HEK293 (cell line): ENCODE results near the gene SLC12A8.

Experiments used
- CTCF ChIA-PET: fragments of 350-600 bp; formaldehyde crosslinking; extraction: SDS; loops from one replicate; lab custom pipeline; 2021; ENCODE audit warnings: antibody characterized with exemption; lab: Yijun Ruan, JAX
- POLR2A ChIA-PET: fragments of 300-600 bp; formaldehyde crosslinking; extraction: SDS; loops from one replicate; lab custom pipeline; 2020; ENCODE audit warnings: antibody characterized with exemption, inconsistent platforms; lab: Yijun Ruan, JAX
- H3K27ac ChIP-seq: fragments of 200-500 bp; sonication (Bioruptor generic); 2 replicates; pipeline ENCODE4 v1.5.1; 2014; ENCODE audit warnings: low read depth, low read length, control low read depth, inconsistent platforms; ENCODE audit errors: extremely low read depth
- H3K36me3 ChIP-seq, 2 experiments: fragments of 200-500 bp in 1 of 2; sonication (Bioruptor generic) in 1 of 2; 1 replicate in 1 of 2; 2 replicates in 1 of 2; pipeline ENCODE4 v1.5.1; 2014 to 2017; ENCODE audit warnings: inconsistent platforms in 2 of 2, low read length in 2 of 2; ENCODE audit not compliant: control insufficient read depth in 2 of 2, insufficient read depth in 1 of 2
- H3K4me1 ChIP-seq: fragments of 200-500 bp; sonication (Bioruptor generic); 2 replicates; pipeline ENCODE4 v1.5.1; 2014; ENCODE audit warnings: mild to moderate bottlenecking, low read length, inconsistent platforms; ENCODE audit not compliant: control insufficient read depth, insufficient read depth
- H3K4me3 ChIP-seq: 2 replicates; pipeline ENCODE4 v1.5.1; 2011; ENCODE audit warnings: low read depth, mild to moderate bottlenecking, control low read depth, low read length, moderate library complexity
- H3K9me3 ChIP-seq: fragments of 200-500 bp; sonication (Bioruptor generic); 2 replicates; pipeline ENCODE4 v1.5.1; 2014; ENCODE audit warnings: low read depth, low read length, inconsistent platforms; ENCODE audit not compliant: control insufficient read depth, insufficient read depth
- INSM2 ChIP-seq: fragments of 450-650 bp; formaldehyde crosslinking; IDR thresholded peaks from 2 replicates; pipeline ENCODE4 v1.5.1; 2016; ENCODE audit warnings: missing biosample characterization, missing genetic modification characterization
- KLF10 ChIP-seq: fragments of 450-650 bp; IDR thresholded peaks from 2 replicates; pipeline ENCODE4 v1.5.1; 2018; ENCODE audit warnings: missing biosample characterization, mild to moderate bottlenecking, missing genetic modification characterization
- MEIS1 ChIP-seq: sonication (generic); formaldehyde crosslinking; IDR thresholded peaks from 2 replicates; pipeline ENCODE4 v1.8.1; 2022; ENCODE audit warnings: missing genetic modification reagents, mild to moderate bottlenecking, borderline replicate concordance
- PATZ1 ChIP-seq: fragments of 450-650 bp; formaldehyde crosslinking; IDR thresholded peaks from 2 replicates; pipeline ENCODE4 v1.5.1; 2016; ENCODE audit warnings: missing biosample characterization, missing genetic modification characterization
- PRDM1 ChIP-seq: fragments of 450-650 bp; formaldehyde crosslinking; IDR thresholded peaks from 2 replicates; pipeline ENCODE4; 2016; ENCODE audit warnings: missing biosample characterization, missing genetic modification characterization
- SP3 ChIP-seq: fragments of 450-650 bp; formaldehyde crosslinking; IDR thresholded peaks from 2 replicates; pipeline ENCODE4 v1.5.1; 2016; ENCODE audit warnings: missing biosample characterization, missing genetic modification characterization
- SP7 ChIP-seq: fragments of 450-650 bp; formaldehyde crosslinking; IDR thresholded peaks from 2 replicates; pipeline ENCODE4 v1.5.1; 2016; ENCODE audit warnings: missing biosample characterization, missing genetic modification characterization
- TSHZ1 ChIP-seq: fragments of 450-650 bp; formaldehyde crosslinking; IDR thresholded peaks from 2 replicates; pipeline ENCODE4 v1.5.1; 2016; ENCODE audit warnings: missing biosample characterization, missing genetic modification characterization, borderline replicate concordance
- ZBTB44 ChIP-seq: fragments of 450-650 bp; IDR thresholded peaks from 2 replicates; pipeline ENCODE4 v1.5.1; 2018; ENCODE audit warnings: missing biosample characterization, mild to moderate bottlenecking, missing genetic modification characterization
- ZBTB7A ChIP-seq: fragments of 450-650 bp; formaldehyde crosslinking; IDR thresholded peaks from 2 replicates; pipeline ENCODE4 v1.5.1; 2016; ENCODE audit warnings: low read depth, missing biosample characterization, missing genetic modification characterization
- ZFHX2 ChIP-seq: fragments of 450-650 bp; formaldehyde crosslinking; conservative IDR thresholded peaks from 2 replicates; pipeline ENCODE4 v1.5.1; 2016; ENCODE audit warnings: missing biosample characterization, missing genetic modification characterization
- ZNF155 ChIP-seq: fragments of 450-650 bp; formaldehyde crosslinking; IDR thresholded peaks from 2 replicates; pipeline ENCODE4 v1.5.1; 2016; ENCODE audit warnings: missing biosample characterization, missing genetic modification characterization
- ZNF174 ChIP-seq: fragments of 450-650 bp; formaldehyde crosslinking; IDR thresholded peaks from 2 replicates; pipeline ENCODE4 v1.5.0; 2017; ENCODE audit warnings: missing biosample characterization, mild to moderate bottlenecking, missing genetic modification characterization
- ZNF18 ChIP-seq: fragments of 450-650 bp; formaldehyde crosslinking; IDR thresholded peaks from 2 replicates; pipeline ENCODE4 v1.5.1; 2016; ENCODE audit warnings: missing biosample characterization, missing genetic modification characterization
- ZNF239 ChIP-seq: fragments of 450-650 bp; formaldehyde crosslinking; IDR thresholded peaks from 2 replicates; pipeline ENCODE4 v1.5.1; 2016; ENCODE audit warnings: missing biosample characterization, missing genetic modification characterization
- ZNF341 ChIP-seq: fragments of 450-650 bp; formaldehyde crosslinking; IDR thresholded peaks from 2 replicates; pipeline ENCODE4; 2016; ENCODE audit warnings: low read depth, missing biosample characterization, missing genetic modification characterization
- ZNF426 ChIP-seq: fragments of 450-650 bp; formaldehyde crosslinking; IDR thresholded peaks from 2 replicates; pipeline ENCODE4 v1.5.1; 2017; ENCODE audit warnings: missing biosample characterization, missing genetic modification characterization, mild to moderate bottlenecking, inconsistent platforms, moderate library complexity
- ZNF473 ChIP-seq: fragments of 450-650 bp; formaldehyde crosslinking; IDR thresholded peaks from 2 replicates; pipeline ENCODE4 v1.5.1; 2017; ENCODE audit warnings: missing biosample characterization, missing genetic modification characterization
- ZNF501 ChIP-seq: fragments of 450-650 bp; formaldehyde crosslinking; IDR thresholded peaks from 2 replicates; pipeline ENCODE4 v1.5.1; 2016; ENCODE audit warnings: missing biosample characterization, missing genetic modification characterization
- ZNF660 ChIP-seq: fragments of 450-650 bp; IDR thresholded peaks from 2 replicates; pipeline ENCODE4 v1.5.1; 2018; ENCODE audit warnings: missing biosample characterization, mild to moderate bottlenecking, missing genetic modification characterization
- ZNF704 ChIP-seq: fragments of 450-650 bp; formaldehyde crosslinking; IDR thresholded peaks from 2 replicates; pipeline ENCODE4 v1.5.1; 2016; ENCODE audit warnings: missing biosample characterization, missing genetic modification characterization
- ZNF747 ChIP-seq: fragments of 450-650 bp; formaldehyde crosslinking; IDR thresholded peaks from 2 replicates; pipeline ENCODE4 v1.5.1; 2016; ENCODE audit warnings: missing biosample characterization, missing genetic modification characterization
- ZNF785 ChIP-seq: fragments of 450-650 bp; formaldehyde crosslinking; IDR thresholded peaks from 2 replicates; pipeline ENCODE4 v1.5.1; 2016; ENCODE audit warnings: missing biosample characterization, missing genetic modification characterization
- ZNF791 ChIP-seq: fragments of 450-650 bp; formaldehyde crosslinking; IDR thresholded peaks from 2 replicates; pipeline ENCODE4 v1.5.1; 2016; ENCODE audit warnings: missing biosample characterization, missing genetic modification characterization

SLC12A8 gene

GRCh38 chr3:125118600-125118999 is 93.9 kb downstream of the SLC12A8 start:
- ChIA-PET POLR2A (no interaction called here), CTCF (no interaction called here)
- Histone ChIP-seq H3K4me3 (no peak overlapping the region), H3K9me3 (no peaks in the 10 kb centered on the region), H3K4me1 (no peaks in the 10 kb centered on the region; the same call in 1 of the 2 replicates), H3K27ac (no peak overlapping the region), H3K36me3 (no peaks in the 10 kb centered on the region)
- no peak for TF ChIP-seq ZNF785 (tag by site-specific recombination)
- no peak for TF ChIP-seq SP3 (tag by site-specific recombination)
- no peak for TF ChIP-seq ZBTB44
- no peak for TF ChIP-seq ZNF704 (tag by site-specific recombination)
- TF ChIP-seq ZNF18, result no peak
- no peak for TF ChIP-seq SP7
- TF ChIP-seq ZFHX2 (tag by site-specific recombination), result no peak
- TF ChIP-seq PRDM1 (tag by site-specific recombination), result no peak
- TF ChIP-seq ZNF501 (tag by site-specific recombination), result no peak
- TF ChIP-seq ZNF155 (tag by site-specific recombination), result no peak
- no peak for TF ChIP-seq INSM2
- TF ChIP-seq ZNF747 (tag by site-specific recombination), result no peak
- no peak for TF ChIP-seq ZNF791

GRCh38 chr3:125117631-125118191 is 94.8 kb downstream of the SLC12A8 start:
- ChIA-PET CTCF (no interaction called here), POLR2A (no interaction called here)
- no peak overlapping the region for H3K4me3 ChIP-seq
- no peaks in the 10 kb centered on the region for H3K4me1 ChIP-seq
- no peak overlapping the region for H3K27ac ChIP-seq
- H3K9me3 ChIP-seq, result no peaks in the 10 kb centered on the region
- no peaks in the 10 kb centered on the region for H3K36me3 ChIP-seq
- no peak for TF ChIP-seq ZNF239 (tag by site-specific recombination)
- no peak for TF ChIP-seq ZNF660
- TF ChIP-seq ZNF473, result no peak
- TF ChIP-seq ZNF426 (tag by site-specific recombination), result no peak
- no peak for TF ChIP-seq SP3 (tag by site-specific recombination)
- no peak for TF ChIP-seq ZBTB7A (tag by site-specific recombination)
- no peak for TF ChIP-seq ZNF341 (tag by site-specific recombination)
- no peak for TF ChIP-seq PATZ1
- no peak for TF ChIP-seq ZNF174 (tag by site-specific recombination)
- no peak for TF ChIP-seq TSHZ1 (tag by site-specific recombination)
- TF ChIP-seq MEIS1, result no peak
- no peak for TF ChIP-seq KLF10
